Measurements from ENCODE around the gene ZNF174. TPM values are rescaled to one million over a fixed set of nuclear protein-coding genes. Genes with fewer than 3 reads are reported as not detected.

ZNF174 gene
- total RNA-seq, 1 experiment from 2014 or later, result 8.2 TPM

DNA sequence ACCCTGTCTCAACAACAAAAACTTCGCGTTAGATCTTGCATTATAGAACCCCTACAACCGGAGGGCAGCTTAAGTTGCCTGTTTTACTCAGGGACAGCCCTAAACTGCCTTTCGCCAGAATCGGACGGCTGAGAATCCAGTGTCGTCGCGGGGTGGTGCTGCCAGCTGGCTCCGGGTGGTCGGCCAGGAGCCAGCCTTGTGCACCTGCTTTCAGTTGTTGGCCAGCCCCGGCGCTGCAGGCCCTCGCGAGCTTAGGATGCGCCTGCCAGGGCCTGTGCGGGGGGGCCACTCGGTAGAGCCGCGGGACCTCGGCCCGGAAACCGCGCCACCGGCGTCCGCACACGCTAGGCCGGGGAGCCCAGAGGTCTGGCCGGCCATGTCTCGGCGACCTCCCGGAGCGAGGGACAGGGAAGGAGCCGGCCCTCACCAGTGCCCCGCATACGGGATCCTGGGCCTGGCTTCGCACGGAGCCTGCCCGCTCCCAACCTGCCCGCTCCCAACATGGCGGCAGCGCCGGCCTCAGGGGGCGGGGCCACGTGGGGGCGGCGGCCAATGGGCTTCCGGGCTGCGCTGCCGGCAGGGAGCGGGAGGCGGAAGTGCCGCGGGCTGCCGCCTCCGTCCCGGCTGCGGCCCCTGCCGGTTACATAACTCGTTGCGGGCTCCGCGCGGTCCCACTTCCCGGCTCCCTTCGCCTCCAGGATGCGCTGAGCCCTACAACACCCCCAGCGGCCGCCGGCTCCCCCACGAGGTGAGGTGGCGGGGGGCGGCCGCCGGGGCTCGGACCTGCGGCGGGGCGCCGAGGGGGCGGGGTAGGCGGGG lies 56.6 kb downstream of the ZNF174 start:
- Histone ChIP-seq H3K4me2 (ENCODE audit: low read length) (peak overlapping the region; percentile 86), H3K9ac (ENCODE audit: low read length) (peak overlapping the region; percentile 79), H3K4me3 (replicated peaks in 1 of 2; ENCODE audit: low read depth in 1 of 2, low read length in 2 of 2) (peak overlapping the region; percentile 79 to 93), H2AFZ (ENCODE audit: low read depth, low read length, poor library complexity, severe bottlenecking) (no peak overlapping the region), H3K79me2 (ENCODE audit: insufficient read depth, low read length) (peaks cover 46% of the 10 kb centered on the region), H3K36me3 (ENCODE audit: control insufficient read depth in 1 of 2, insufficient read depth in 2 of 2, low read length in 2 of 2) (no peaks in the 10 kb centered on the region), H4K20me1 (ENCODE audit: insufficient read depth) (no peaks in the 10 kb centered on the region), H3K9me2 (ENCODE audit: insufficient read depth) (no peaks in the 10 kb centered on the region), H3K9me3 (ENCODE audit: control insufficient read depth in 1 of 2, insufficient read depth in 1 of 2, low read depth in 1 of 2, low read length in 2 of 2) (no peaks in the 10 kb centered on the region), H3K27ac (ENCODE audit: low read depth, low read length) (peak overlapping the region; percentile 93), H3K4me1 (ENCODE audit: control insufficient read depth in 1 of 2, insufficient read depth in 2 of 2, low read length in 2 of 2) (peaks cover 17 to 32% of the 10 kb centered on the region in 2 experiments), H3K27me3 (ENCODE audit: insufficient read depth, low read length) (no peaks in the 10 kb centered on the region)
- DNase-seq (ENCODE audit: low read depth, low spot score) (peak; percentile 68), ATAC-seq (peak; percentile 91)
- ChIA-PET CTCF (no interaction called here), RAD21 (ENCODE audit: low non-redundant PET in 1 of 2, low total read pairs in 2 of 2, uncharacterized antibody in 2 of 2, unreplicated experiment in 2 of 2) (interaction anchor here in 1 of 2 experiments (0.6 kb wide), 1 partner anchor 12 kb away, joined by 5 read pairs; no protein-coding TSS in a partner anchor), POLR2A (interaction anchor here (0.6 to 0.8 kb wide), 3 partner anchors 9 to 39 kb away, joined by 3 to 8 read pairs (median 5); partner anchors contain the start of genes NAA60 and ZNF597)
- BruUV-seq (replicated peaks), result TSS peak; percentile 93
- intact Hi-C loops (cut with micrococcal nuclease), result loop anchor here (5.0 kb wide), 1 partner anchor 270 kb away; the partner anchor contains the start of gene OR1F1
- TF ChIP-seq, protein P1, sequence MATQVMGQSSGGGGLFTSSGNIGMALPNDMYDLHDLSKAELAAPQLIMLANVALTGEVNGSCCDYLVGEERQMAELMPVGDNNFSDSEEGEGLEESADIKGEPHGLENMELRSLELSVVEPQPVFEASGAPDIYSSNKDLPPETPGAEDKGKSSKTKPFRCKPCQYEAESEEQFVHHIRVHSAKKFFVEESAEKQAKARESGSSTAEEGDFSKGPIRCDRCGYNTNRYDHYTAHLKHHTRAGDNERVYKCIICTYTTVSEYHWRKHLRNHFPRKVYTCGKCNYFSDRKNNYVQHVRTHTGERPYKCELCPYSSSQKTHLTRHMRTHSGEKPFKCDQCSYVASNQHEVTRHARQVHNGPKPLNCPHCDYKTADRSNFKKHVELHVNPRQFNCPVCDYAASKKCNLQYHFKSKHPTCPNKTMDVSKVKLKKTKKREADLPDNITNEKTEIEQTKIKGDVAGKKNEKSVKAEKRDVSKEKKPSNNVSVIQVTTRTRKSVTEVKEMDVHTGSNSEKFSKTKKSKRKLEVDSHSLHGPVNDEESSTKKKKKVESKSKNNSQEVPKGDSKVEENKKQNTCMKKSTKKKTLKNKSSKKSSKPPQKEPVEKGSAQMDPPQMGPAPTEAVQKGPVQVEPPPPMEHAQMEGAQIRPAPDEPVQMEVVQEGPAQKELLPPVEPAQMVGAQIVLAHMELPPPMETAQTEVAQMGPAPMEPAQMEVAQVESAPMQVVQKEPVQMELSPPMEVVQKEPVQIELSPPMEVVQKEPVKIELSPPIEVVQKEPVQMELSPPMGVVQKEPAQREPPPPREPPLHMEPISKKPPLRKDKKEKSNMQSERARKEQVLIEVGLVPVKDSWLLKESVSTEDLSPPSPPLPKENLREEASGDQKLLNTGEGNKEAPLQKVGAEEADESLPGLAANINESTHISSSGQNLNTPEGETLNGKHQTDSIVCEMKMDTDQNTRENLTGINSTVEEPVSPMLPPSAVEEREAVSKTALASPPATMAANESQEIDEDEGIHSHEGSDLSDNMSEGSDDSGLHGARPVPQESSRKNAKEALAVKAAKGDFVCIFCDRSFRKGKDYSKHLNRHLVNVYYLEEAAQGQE (IDR thresholded peaks at IDR 0.05; ENCODE audit: low read depth), result no peak
- TF ChIP-seq CBX3 (IDR thresholded peaks at IDR 0.05; ENCODE audit: low read depth) (no peak), ELF1 (IDR thresholded peaks at IDR 0.05; ENCODE audit: borderline replicate concordance, low read depth) (peak; percentile 81), POLR2A (IDR thresholded peaks at IDR 0.05; ENCODE audit: borderline replicate concordance, extremely low read depth, insufficient read depth, insufficient read length) (peak; percentile 47), SIN3A (IDR thresholded peaks at IDR 0.05; ENCODE audit: low read depth) (peak; percentile 62; the same call in 1 of the 2 replicates), SP1 (IDR thresholded peaks at IDR 0.05; ENCODE audit: low read depth) (peak; percentile 82), POLR2AphosphoS5 (IDR thresholded peaks at IDR 0.05; ENCODE audit: low read depth, low read length) (peak; percentile 88), ZNF274 (IDR thresholded peaks at IDR 0.05; ENCODE audit: low read depth, low read length) (no peak), TCF7L2 (IDR thresholded peaks at IDR 0.05; ENCODE audit: borderline replicate concordance, extremely low read depth, insufficient read depth, insufficient read length) (peak; percentile 20), RAD21 (IDR thresholded peaks at IDR 0.05; ENCODE audit: low read depth) (0 out of 2 replicates have a peak, but pooled peaks have one; percentile 14), SRF (IDR thresholded peaks at IDR 0.05; ENCODE audit: low read depth) (no peak), EGR1 (IDR thresholded peaks at IDR 0.05; ENCODE audit: low read depth) (peak; percentile 75), YY1 (IDR thresholded peaks at IDR 0.05; ENCODE audit: extremely low read depth, insufficient replicate concordance, low read depth, low read length) (peak; percentile 96)
- TF ChIP-seq, protein P2, sequence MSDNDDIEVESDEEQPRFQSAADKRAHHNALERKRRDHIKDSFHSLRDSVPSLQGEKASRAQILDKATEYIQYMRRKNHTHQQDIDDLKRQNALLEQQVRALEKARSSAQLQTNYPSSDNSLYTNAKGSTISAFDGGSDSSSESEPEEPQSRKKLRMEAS (IDR thresholded peaks at IDR 0.05), result peak; percentile 93
- TF ChIP-seq, protein P3, sequence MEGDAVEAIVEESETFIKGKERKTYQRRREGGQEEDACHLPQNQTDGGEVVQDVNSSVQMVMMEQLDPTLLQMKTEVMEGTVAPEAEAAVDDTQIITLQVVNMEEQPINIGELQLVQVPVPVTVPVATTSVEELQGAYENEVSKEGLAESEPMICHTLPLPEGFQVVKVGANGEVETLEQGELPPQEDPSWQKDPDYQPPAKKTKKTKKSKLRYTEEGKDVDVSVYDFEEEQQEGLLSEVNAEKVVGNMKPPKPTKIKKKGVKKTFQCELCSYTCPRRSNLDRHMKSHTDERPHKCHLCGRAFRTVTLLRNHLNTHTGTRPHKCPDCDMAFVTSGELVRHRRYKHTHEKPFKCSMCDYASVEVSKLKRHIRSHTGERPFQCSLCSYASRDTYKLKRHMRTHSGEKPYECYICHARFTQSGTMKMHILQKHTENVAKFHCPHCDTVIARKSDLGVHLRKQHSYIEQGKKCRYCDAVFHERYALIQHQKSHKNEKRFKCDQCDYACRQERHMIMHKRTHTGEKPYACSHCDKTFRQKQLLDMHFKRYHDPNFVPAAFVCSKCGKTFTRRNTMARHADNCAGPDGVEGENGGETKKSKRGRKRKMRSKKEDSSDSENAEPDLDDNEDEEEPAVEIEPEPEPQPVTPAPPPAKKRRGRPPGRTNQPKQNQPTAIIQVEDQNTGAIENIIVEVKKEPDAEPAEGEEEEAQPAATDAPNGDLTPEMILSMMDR (IDR thresholded peaks at IDR 0.05 in 2 of 3, conservative IDR thresholded peaks at IDR 0.05 in 1 of 3; ENCODE audit: borderline replicate concordance in 1 of 3, insufficient read depth in 1 of 3, low read depth in 2 of 3, low read length in 2 of 3), result peak in 2 of 3 experiments; percentile 33 to 41; a peak in 3 of 6 replicates
- TF ChIP-seq, protein P4, sequence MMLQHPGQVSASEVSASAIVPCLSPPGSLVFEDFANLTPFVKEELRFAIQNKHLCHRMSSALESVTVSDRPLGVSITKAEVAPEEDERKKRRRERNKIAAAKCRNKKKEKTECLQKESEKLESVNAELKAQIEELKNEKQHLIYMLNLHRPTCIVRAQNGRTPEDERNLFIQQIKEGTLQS (IDR thresholded peaks at IDR 0.05), result no peak
- TF ChIP-seq, protein P5, sequence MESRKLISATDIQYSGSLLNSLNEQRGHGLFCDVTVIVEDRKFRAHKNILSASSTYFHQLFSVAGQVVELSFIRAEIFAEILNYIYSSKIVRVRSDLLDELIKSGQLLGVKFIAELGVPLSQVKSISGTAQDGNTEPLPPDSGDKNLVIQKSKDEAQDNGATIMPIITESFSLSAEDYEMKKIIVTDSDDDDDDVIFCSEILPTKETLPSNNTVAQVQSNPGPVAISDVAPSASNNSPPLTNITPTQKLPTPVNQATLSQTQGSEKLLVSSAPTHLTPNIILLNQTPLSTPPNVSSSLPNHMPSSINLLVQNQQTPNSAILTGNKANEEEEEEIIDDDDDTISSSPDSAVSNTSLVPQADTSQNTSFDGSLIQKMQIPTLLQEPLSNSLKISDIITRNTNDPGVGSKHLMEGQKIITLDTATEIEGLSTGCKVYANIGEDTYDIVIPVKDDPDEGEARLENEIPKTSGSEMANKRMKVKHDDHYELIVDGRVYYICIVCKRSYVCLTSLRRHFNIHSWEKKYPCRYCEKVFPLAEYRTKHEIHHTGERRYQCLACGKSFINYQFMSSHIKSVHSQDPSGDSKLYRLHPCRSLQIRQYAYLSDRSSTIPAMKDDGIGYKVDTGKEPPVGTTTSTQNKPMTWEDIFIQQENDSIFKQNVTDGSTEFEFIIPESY (IDR thresholded peaks at IDR 0.05; ENCODE audit: extremely low read depth, insufficient replicate concordance, low read length), result peak; percentile 87
